K562 (cell line): Measurements from ENCODE around the gene WARS2. TPM values are rescaled to one million over a fixed set of nuclear protein-coding genes. Genes with fewer than 3 reads are reported as not detected.

Source experiments
- ADNP ChIP-seq: fragments of 200-800 bp; sonication (Bioruptor generic); IDR thresholded peaks from 2 replicates; pipeline ENCODE4 v1.6.1; 2016; ENCODE audit warnings: missing genetic modification characterization, missing compliant biosample characterization
- ASH1L ChIP-seq: fragments of 450-650 bp; IDR thresholded peaks from 2 replicates; pipeline ENCODE4 v1.6.1; 2018; ENCODE audit warnings: borderline replicate concordance, mild to moderate bottlenecking, low read depth; ENCODE audit not compliant: partially characterized antibody
- CTBP1 ChIP-seq: fragments of 450-650 bp; IDR thresholded peaks from 2 replicates; pipeline ENCODE4 v1.6.1; 2016; ENCODE audit warnings: borderline replicate concordance
- EP400 ChIP-seq: fragments of 450-650 bp; IDR thresholded peaks from 2 replicates; pipeline ENCODE4 v1.6.1; 2017; ENCODE audit warnings: antibody characterized with exemption, mild to moderate bottlenecking, moderate library complexity
- ETV6 ChIP-seq, 3 experiments: fragments of 150-350 bp in 1 of 3; sonication (generic) in 1 of 3; formaldehyde crosslinking in 1 of 3; IDR thresholded peaks; 2 replicates each; pipeline versions ENCODE4 v1.6.1 to v1.8.0; 2014 to 2022; ENCODE audit warnings: borderline replicate concordance in 2 of 3, low read depth in 2 of 3, antibody characterized with exemption in 1 of 3, low read length in 1 of 3, mild to moderate bottlenecking in 1 of 3, missing genetic modification reagents in 1 of 3
- FOXM1 ChIP-seq, 2 experiments: fragments of 450-650 bp in 1 of 2; sonication (generic) in 1 of 2; formaldehyde crosslinking in 1 of 2; IDR thresholded peaks; 2 replicates each; pipeline versions ENCODE4 v1.6.1 to v1.9.0; 2017 to 2022; ENCODE audit warnings: low read depth in 2 of 2, mild to moderate bottlenecking in 2 of 2, missing genetic modification reagents in 1 of 2, moderate library complexity in 1 of 2
- HDAC1 ChIP-seq, 2 experiments: fragments of 450-650 bp; IDR thresholded peaks; 2 replicates each; pipeline ENCODE4 v1.6.1; 2016 to 2017; ENCODE audit warnings: inconsistent platforms in 1 of 2, mild to moderate bottlenecking in 1 of 2, moderate library complexity in 1 of 2
- HDAC3 ChIP-seq: fragments of 450-650 bp; IDR thresholded peaks from 2 replicates; pipeline ENCODE4 v1.6.1; 2018; ENCODE audit warnings: borderline replicate concordance, mild to moderate bottlenecking, moderate library complexity; ENCODE audit not compliant: partially characterized antibody
- LCOR ChIP-seq: sonication (generic); formaldehyde crosslinking; IDR thresholded peaks from 2 replicates; pipeline ENCODE4 v1.8.0; 2022; ENCODE audit warnings: mild to moderate bottlenecking, missing genetic modification reagents
- MAFF ChIP-seq: IDR thresholded peaks from 2 replicates; pipeline ENCODE4 v1.6.1; 2012; ENCODE audit warnings: low read length, improper control_type of control experiment
- NCOA6 ChIP-seq: fragments of 450-650 bp; IDR thresholded peaks from 2 replicates; pipeline ENCODE4 v1.6.1; 2017; ENCODE audit warnings: mild to moderate bottlenecking
- NFIX ChIP-seq: fragments of 250-450 bp; sonication (Bioruptor Pico); IDR thresholded peaks from 2 replicates; pipeline ENCODE4 v1.4.0; 2020; ENCODE audit warnings: low read depth, mild to moderate bottlenecking, moderate library complexity
- PHF20 ChIP-seq: fragments of 450-650 bp; IDR thresholded peaks from 2 replicates; pipeline ENCODE4 v1.6.1; 2018; ENCODE audit not compliant: partially characterized antibody
- PHF8 ChIP-seq: fragments of 200-600 bp; sonication (generic); IDR thresholded peaks from 2 replicates; pipeline ENCODE4 v1.6.1; 2012; ENCODE audit warnings: mixed run types, mild to moderate bottlenecking, inconsistent platforms, low read length, moderate library complexity, borderline replicate concordance
- SIN3B ChIP-seq: fragments of 450-650 bp; IDR thresholded peaks from 2 replicates; pipeline ENCODE4 v1.6.1; 2017; ENCODE audit warnings: low read depth, mild to moderate bottlenecking, moderate library complexity
- SMC3 ChIP-seq: conservative IDR thresholded peaks from 2 replicates; pipeline ENCODE4 v1.6.1; 2011; ENCODE audit warnings: low read depth, low read length, improper control_type of control experiment; ENCODE audit not compliant: insufficient read depth
- SREBF2 ChIP-seq: sonication (generic); formaldehyde crosslinking; IDR thresholded peaks from 2 replicates; pipeline ENCODE4 v1.4.0; 2020; ENCODE audit warnings: mild to moderate bottlenecking, missing genetic modification reagents
- SRF ChIP-seq, 2 experiments: fragments of 250-450, 450-650 bp in 1 of 2; sonication (Bioruptor Pico) in 1 of 2; sonication (generic) in 1 of 2; formaldehyde crosslinking; IDR thresholded peaks; 2 replicates each; pipeline versions ENCODE4 v1.5.0 to v1.5.1; 2020 to 2022; ENCODE audit warnings: mild to moderate bottlenecking in 1 of 2, missing genetic modification reagents in 1 of 2
- ZBTB17 ChIP-seq: fragments of 450-650 bp; formaldehyde crosslinking; IDR thresholded peaks from 2 replicates; pipeline ENCODE4 v1.4.0; 2020; ENCODE audit warnings: mild to moderate bottlenecking
- ZFP1 ChIP-seq: fragments of 450-650 bp; formaldehyde crosslinking; IDR thresholded peaks from 2 replicates; pipeline ENCODE4 v1.4.0; 2020; ENCODE audit warnings: mild to moderate bottlenecking, mixed read lengths
- ZNF583 ChIP-seq: fragments of 250-450 bp; sonication (Bioruptor Pico); IDR thresholded peaks from 2 replicates; pipeline ENCODE4 v1.4.0; 2020
- ZSCAN32 ChIP-seq: fragments of 450-650 bp; formaldehyde crosslinking; IDR thresholded peaks from 2 replicates; pipeline ENCODE4 v1.4.0; 2020; ENCODE audit warnings: mild to moderate bottlenecking, moderate library complexity
- polyA plus RNA-seq, 8 experiments: library from polyadenylated mRNA; depleted of rRNA in 4 of 8; stranded (reverse) in 5 of 8; unstranded in 3 of 8; fragments of >200 nt; fragmentation: Nextera tagmentation in 2 of 8; fragmentation: Illumina TruSeq in 1 of 8; extraction: Ambion mirVana in 2 of 8; extraction: Trizol in 1 of 8; gene quantifications; 2 replicates each; pipeline versions ENCODE4 v1.2.1 to v1.2.3, GENCODE V29; 2011 to 2014; ENCODE audit warnings: inconsistent platforms in 1 of 8, missing spikeins in 1 of 8
- total RNA-seq, 7 experiments: library from RNA; depleted of rRNA in 6 of 7; stranded (reverse); fragments of >200 nt in 6 of 7; fragmentation: Illumina TruSeq in 2 of 7; extraction: Trizol in 2 of 7; gene quantifications; 2 replicates each; pipeline versions ENCODE4 v1.2.1 to v1.2.3, GENCODE V29; 2011 to 2021; ENCODE audit warnings: low replicate concordance in 1 of 7
- TF ChIP-seq, protein P1 (sequence below): fragments of 250-450 bp; sonication (Bioruptor Pico); IDR thresholded peaks from 2 replicates; pipeline ENCODE4 v1.5.0; 2021; ENCODE audit warnings: mild to moderate bottlenecking, moderate library complexity
- TF ChIP-seq, protein P2 (sequence below): sonication (generic); formaldehyde crosslinking; IDR thresholded peaks from 2 replicates; pipeline ENCODE4 v1.8.0; 2022; ENCODE audit warnings: missing genetic modification reagents, mild to moderate bottlenecking, moderate library complexity, borderline replicate concordance

The WARS2 gene
- total and polyA plus RNA-seq, 9 of the 15 experiments (the other 6 are each of a cell fraction or from before 2014, with no cell fraction given), result 5.7 to 18.0 (median 16.9) TPM

DNA sequence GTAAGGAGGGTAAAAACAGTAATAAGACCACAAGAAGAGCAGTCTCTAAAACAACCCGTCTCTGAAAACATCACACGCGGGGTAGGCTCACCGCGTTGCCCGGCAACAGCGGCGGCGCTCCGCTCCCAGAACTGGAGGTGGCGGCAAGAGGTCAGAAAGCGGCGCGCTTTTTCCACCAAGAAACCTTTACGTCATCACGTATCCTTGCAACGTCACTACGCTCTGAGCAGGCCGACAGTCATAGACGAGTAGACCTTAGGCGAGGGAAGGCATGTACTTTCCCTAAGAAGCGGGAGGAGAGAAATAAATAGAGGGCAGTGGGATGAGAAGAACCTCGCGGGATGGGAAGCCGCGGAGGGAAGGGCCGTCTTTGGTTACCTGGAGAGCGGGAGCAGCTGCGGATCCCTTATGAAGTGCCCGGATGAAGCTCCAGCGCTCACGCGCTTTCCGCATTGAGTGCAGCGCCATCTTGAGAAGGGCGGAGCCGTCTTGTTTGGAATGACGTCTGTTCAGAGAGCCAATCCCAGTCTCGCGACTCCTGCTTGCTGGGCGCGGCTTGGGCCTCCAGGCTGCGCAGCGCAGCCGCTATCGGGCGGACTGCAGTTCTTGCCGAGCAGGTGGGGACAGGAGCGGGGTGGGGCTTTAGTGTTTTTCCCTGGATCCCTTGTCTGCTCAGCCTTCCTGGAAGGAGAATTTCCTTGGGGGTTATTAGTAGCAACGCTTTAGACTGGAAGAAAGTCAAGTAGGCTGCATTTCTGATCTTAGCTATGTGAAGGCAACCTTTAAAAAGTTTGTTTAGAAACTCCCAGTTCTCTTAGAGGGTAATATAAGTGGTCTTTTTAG is at the start of gene WARS2 (continued):
- TF ChIP-seq, protein P1, sequence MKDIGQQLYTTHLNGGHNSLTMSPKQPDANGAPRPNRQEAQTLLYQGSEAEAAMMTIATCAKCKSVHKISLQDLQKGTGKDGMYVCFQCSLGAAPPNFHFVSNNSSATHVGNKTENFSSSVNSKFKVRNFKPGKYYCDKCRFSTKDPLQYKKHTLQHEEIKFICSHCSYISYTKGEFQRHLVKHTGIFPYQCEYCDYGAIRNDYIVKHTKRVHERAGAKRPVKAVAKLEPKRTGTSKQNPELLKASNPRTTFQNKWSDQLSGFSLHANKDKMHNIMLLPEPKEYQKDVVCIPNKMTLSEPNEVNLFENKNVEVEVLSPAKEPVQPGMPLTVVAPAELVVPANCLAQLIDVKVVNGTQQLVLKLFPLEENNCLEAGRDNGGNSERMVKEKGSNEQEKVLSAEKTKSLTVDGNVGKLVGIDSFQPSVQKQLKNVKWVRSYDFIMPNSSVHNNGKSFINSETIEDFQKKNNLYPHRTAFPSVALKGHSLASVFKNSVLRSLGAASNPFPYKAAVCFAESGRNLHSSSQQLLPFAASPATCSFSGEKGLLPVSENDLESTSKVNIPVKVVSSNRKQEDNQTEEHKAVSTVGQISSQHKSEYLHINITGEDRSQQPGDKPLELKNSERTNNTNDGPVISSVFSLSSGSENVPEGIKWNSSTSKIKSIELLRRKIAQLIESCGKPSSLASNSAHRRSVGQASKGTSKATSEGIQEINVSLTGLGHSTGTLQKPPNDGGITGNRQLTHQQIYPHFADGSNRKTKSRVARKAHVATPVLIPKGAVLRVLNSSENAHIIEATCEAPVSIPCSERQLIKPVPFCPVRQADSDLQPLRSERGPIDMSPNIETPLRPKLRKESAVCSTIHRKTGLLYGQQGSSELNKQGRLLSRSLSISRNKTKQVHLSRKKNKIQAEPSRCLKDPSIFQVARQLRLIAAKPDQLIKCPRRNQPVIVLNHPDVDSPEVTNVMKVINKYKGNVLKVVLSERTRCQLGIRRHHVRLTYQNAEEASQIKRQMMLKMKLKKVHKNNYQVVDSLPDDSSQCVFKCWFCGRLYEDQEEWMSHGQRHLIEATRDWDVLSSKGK (CRISPR knock-in tag), result 0 out of 2 replicates have a peak, but pooled peaks have one; percentile 75
- TF ChIP-seq HDAC3, result peak; percentile 13
- no peak for TF ChIP-seq ADNP (tag)
- TF ChIP-seq FOXM1 (IDR thresholded peaks at IDR 0.05; ENCODE audit: low read depth), result no peak; the same call in 1 of the 2 replicates
- TF ChIP-seq FOXM1 (CRISPR knock-in tag; IDR thresholded peaks at IDR 0.05; ENCODE audit: low read depth), result peak; percentile 89
- TF ChIP-seq ZFP1, result no peak
- peak; percentile 86; the same call in 1 of the 2 replicates for TF ChIP-seq NCOA6
- peak; percentile 78 for TF ChIP-seq CTBP1
- TF ChIP-seq ZSCAN32 (CRISPR knock-in tag), result no peak
- TF ChIP-seq NFIX, result no peak
- peak; percentile 96 for TF ChIP-seq PHF8
- peak in 1 of 2 experiments; percentile 96; a peak in 2 of 4 replicates for TF ChIP-seq HDAC1 (IDR thresholded peaks at IDR 0.05)
- TF ChIP-seq, protein P2, sequence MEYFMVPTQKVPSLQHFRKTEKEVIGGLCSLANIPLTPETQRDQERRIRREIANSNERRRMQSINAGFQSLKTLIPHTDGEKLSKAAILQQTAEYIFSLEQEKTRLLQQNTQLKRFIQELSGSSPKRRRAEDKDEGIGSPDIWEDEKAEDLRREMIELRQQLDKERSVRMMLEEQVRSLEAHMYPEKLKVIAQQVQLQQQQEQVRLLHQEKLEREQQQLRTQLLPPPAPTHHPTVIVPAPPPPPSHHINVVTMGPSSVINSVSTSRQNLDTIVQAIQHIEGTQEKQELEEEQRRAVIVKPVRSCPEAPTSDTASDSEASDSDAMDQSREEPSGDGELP (CRISPR knock-in tag), result peak; percentile 79
- TF ChIP-seq EP400, result peak; percentile 99
- TF ChIP-seq SREBF2 (CRISPR knock-in tag), result no peak
- peak; percentile 83; the same call in 1 of the 2 replicates for TF ChIP-seq SIN3B
- peak; percentile 93 for TF ChIP-seq PHF20
- TF ChIP-seq LCOR, result peak; percentile 85
- TF ChIP-seq SMC3, result no peak
- TF ChIP-seq ZBTB17 (CRISPR knock-in tag), result peak; percentile 63
- no peak for TF ChIP-seq MAFF
- TF ChIP-seq ETV6 (IDR thresholded peaks at IDR 0.05; ENCODE audit: borderline replicate concordance in 1 of 2, low read depth in 2 of 2, low read length in 1 of 2), result no peak
- TF ChIP-seq ETV6 (CRISPR knock-in tag; IDR thresholded peaks at IDR 0.05; ENCODE audit: borderline replicate concordance), result no peak
- peak; percentile 12 for TF ChIP-seq ASH1L
- TF ChIP-seq ZNF583 (CRISPR knock-in tag), result no peak
- peak in 1 of 2 experiments; percentile 35; a peak in 1 of 4 replicates for TF ChIP-seq SRF (CRISPR knock-in tag; IDR thresholded peaks at IDR 0.05)
